ENCODE data around the gene LAMA1. TPM values are rescaled to one million over a fixed set of nuclear protein-coding genes. Genes with fewer than 3 reads are reported as not detected.

Gene LAMA1
- total and polyA plus RNA-seq, 2 of the 8 experiments (the other 6 are each of a cell fraction or from before 2014, with no cell fraction given), result 30.4 to 48.7 TPM

DNA sequence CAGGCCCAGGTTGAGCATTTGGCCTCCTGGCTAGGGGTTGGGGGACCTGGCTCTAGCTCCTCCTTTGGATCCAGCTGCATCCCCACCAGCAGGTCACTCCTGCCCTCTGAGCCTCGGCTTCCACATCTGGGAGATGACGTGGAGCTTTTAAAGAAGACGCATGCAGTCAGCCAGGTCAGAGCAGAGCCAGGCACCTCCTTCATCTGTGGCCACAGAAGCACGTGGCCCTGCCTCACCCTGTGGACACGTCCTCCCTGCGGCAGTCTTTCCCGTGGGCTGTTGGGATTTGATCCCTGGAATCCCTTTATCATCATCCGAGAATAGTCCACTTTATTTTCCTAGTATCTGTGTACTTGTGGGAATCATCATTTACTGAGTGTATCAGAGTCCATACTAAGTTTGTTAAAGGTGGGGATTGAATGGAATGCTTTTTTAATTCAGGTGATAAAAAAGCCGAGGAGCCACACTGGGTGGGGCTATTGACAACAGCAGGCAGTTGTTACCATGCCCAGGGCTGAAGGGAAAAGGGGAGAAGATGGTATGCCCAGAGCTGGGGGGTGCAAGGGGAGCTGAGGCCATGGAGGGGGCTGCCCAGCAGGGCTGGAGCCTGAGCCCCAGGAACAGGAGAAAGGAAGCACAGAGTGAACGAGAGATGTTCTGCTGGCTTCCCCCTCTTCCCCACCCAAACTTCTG is 170.1 kb downstream of the LAMA1 start:
- H2BK5ac ChIP-seq (ENCODE audit: low read depth, low read length), result no peak overlapping the region
- H3K18ac ChIP-seq (ENCODE audit: extremely low read depth, low read length), result no peak overlapping the region
- H3K9ac ChIP-seq (replicated peaks in 1 of 4; ENCODE audit: extremely low read depth in 1 of 4, low read depth in 3 of 4, low read length in 3 of 4), result no peak overlapping the region
- no peak overlapping the region for H4K8ac ChIP-seq (ENCODE audit: extremely low read depth, insufficient read depth, low read length)
- H2AK5ac ChIP-seq (ENCODE audit: low read depth, low read length), result no peak overlapping the region
- no peak overlapping the region for H3K4ac ChIP-seq (replicated peaks; ENCODE audit: insufficient read length, low read depth, low read length)
- no peak overlapping the region for H3K56ac ChIP-seq (replicated peaks; ENCODE audit: insufficient read length, low read depth, low read length)
- H3K27ac ChIP-seq (ENCODE audit: low read depth, low read length), result no peak overlapping the region
- no peak overlapping the region for H4K5ac ChIP-seq (ENCODE audit: insufficient read length, low read depth, low read length)
- no peak overlapping the region for H2BK20ac ChIP-seq (ENCODE audit: low read length)
- no peak overlapping the region for H4K91ac ChIP-seq (replicated peaks; ENCODE audit: insufficient read length, low read length)
- no peak overlapping the region for H3K23ac ChIP-seq (ENCODE audit: insufficient read length)
- peaks cover 8 to 23% (median 15%) of the 10 kb centered on the region in 4 experiments; a peak in 7 of 8 replicates for H3K36me3 ChIP-seq (ENCODE audit: control insufficient read depth in 2 of 4, insufficient read depth in 4 of 4, low read length in 3 of 4)
- H3K27me3 ChIP-seq (replicated peaks in 1 of 4; ENCODE audit: control insufficient read depth in 3 of 4, extremely low read depth in 1 of 4, insufficient read depth in 3 of 4, low read length in 3 of 4), result no peaks in the 10 kb centered on the region
- TF ChIP-seq JUN (IDR thresholded peaks at IDR 0.05; ENCODE audit: low read depth, low read length) (no peak), TCF12 (IDR thresholded peaks at IDR 0.05; ENCODE audit: low read depth, low read length) (no peak), TEAD4 (IDR thresholded peaks at IDR 0.05; ENCODE audit: low read depth, low read length) (no peak), FOSL1 (IDR thresholded peaks at IDR 0.05; ENCODE audit: insufficient read depth, low read depth, low read length) (no peak), SIRT6 (IDR thresholded peaks at IDR 0.05; ENCODE audit: low read length) (no peak), SP4 (IDR thresholded peaks at IDR 0.05; ENCODE audit: low read length) (no peak), RAD21 (IDR thresholded peaks at IDR 0.05 in 1 of 2, conservative IDR thresholded peaks at IDR 0.05 in 1 of 2; ENCODE audit: low read depth in 2 of 2, low read length in 2 of 2) (no peak), SRF (IDR thresholded peaks at IDR 0.05; ENCODE audit: low read depth, low read length) (no peak)
- TF ChIP-seq, protein P1, sequence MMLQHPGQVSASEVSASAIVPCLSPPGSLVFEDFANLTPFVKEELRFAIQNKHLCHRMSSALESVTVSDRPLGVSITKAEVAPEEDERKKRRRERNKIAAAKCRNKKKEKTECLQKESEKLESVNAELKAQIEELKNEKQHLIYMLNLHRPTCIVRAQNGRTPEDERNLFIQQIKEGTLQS (IDR thresholded peaks at IDR 0.05; ENCODE audit: insufficient read depth, low read depth, low read length), result no peak
- TF ChIP-seq, protein P2, sequence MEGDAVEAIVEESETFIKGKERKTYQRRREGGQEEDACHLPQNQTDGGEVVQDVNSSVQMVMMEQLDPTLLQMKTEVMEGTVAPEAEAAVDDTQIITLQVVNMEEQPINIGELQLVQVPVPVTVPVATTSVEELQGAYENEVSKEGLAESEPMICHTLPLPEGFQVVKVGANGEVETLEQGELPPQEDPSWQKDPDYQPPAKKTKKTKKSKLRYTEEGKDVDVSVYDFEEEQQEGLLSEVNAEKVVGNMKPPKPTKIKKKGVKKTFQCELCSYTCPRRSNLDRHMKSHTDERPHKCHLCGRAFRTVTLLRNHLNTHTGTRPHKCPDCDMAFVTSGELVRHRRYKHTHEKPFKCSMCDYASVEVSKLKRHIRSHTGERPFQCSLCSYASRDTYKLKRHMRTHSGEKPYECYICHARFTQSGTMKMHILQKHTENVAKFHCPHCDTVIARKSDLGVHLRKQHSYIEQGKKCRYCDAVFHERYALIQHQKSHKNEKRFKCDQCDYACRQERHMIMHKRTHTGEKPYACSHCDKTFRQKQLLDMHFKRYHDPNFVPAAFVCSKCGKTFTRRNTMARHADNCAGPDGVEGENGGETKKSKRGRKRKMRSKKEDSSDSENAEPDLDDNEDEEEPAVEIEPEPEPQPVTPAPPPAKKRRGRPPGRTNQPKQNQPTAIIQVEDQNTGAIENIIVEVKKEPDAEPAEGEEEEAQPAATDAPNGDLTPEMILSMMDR (IDR thresholded peaks at IDR 0.05; ENCODE audit: control extremely low read depth in 1 of 3, insufficient read depth in 1 of 3, low read depth in 1 of 3, low read length in 3 of 3), result no peak
- no peaks in the 10 kb centered on the region for H3K79me1 ChIP-seq (ENCODE audit: low read depth, low read length)
- H2AFZ ChIP-seq (ENCODE audit: low read length), result no peak overlapping the region
- no peak for DNase-seq (ENCODE audit: low read depth in 1 of 2, low spot score in 2 of 2)
- H4K20me1 ChIP-seq (replicated peaks in 1 of 2; ENCODE audit: control insufficient read depth in 1 of 2, insufficient read depth in 2 of 2, low read length in 2 of 2), result peaks cover 0 to 4% of the 10 kb centered on the region in 2 experiments
- ChIA-PET POLR2A (ENCODE audit: partially characterized antibody) (interaction anchor here (0.7 to 1.3 kb wide), 3 partner anchors 27 to 378 kb away, joined by 3 read pairs; no protein-coding TSS in a partner anchor), CTCF (ENCODE audit: partially characterized antibody) (interaction anchor here (1.5 to 2.9 kb wide), 2 partner anchors 13 to 217 kb away, joined by 5 to 6 read pairs; no protein-coding TSS in a partner anchor)
- no peak overlapping the region for H2BK15ac ChIP-seq (ENCODE audit: low read length)
- H3K79me2 ChIP-seq (ENCODE audit: control insufficient read depth in 1 of 2, insufficient read depth in 2 of 2, low read length in 2 of 2), result no peaks in the 10 kb centered on the region
- H3K4me1 ChIP-seq (replicated peaks in 1 of 4; ENCODE audit: control insufficient read depth in 3 of 4, insufficient read depth in 4 of 4, low read length in 3 of 4), result no peaks in the 10 kb centered on the region
- no peaks in the 10 kb centered on the region for H3K23me2 ChIP-seq (ENCODE audit: low read depth, low read length)
- H3K4me2 ChIP-seq (ENCODE audit: insufficient read depth in 1 of 2, low read depth in 2 of 2, low read length in 2 of 2), result no peak overlapping the region
- H3K14ac ChIP-seq (ENCODE audit: insufficient read length), result no peak overlapping the region
- no peak overlapping the region for H2BK12ac ChIP-seq (ENCODE audit: low read depth, low read length)
- no peak overlapping the region for H2BK120ac ChIP-seq (replicated peaks; ENCODE audit: low read depth, low read length)
- no peaks in the 10 kb centered on the region for H3K9me3 ChIP-seq (ENCODE audit: insufficient read depth in 2 of 2, low read depth in 1 of 2, low read length in 1 of 2)
- FAIRE-seq, result no peak
- no peak overlapping the region for H3K4me3 ChIP-seq (ENCODE audit: extremely low read depth in 1 of 4, insufficient read depth in 2 of 4, low read depth in 3 of 4, low read length in 4 of 4)
- WGBS, 2 experiments (ENCODE audit: extremely low coverage in 1 of 2, insufficient coverage in 1 of 2, insufficient read length in 1 of 2, insufficient replicate concordance in 2 of 2, low coverage in 1 of 2, low lambda C conversion rate in 2 of 2, missing lambda C conversion rate in 1 of 2), result 93% methylated on average over 10 of the region's 10 CpGs; no CpG with 5 or more reads in 1 of the 2 experiments

Measured in H1 (cell line).